Activated T-cell treated with anti-CD3 and anti-CD28 coated beads for 48 hours (primary cell): ENCODE data around the gene LPO.
A peak's percentile ranks its signal among the peaks of the same experiment; 100 is the strongest.

Source experiments
- DNase-seq: peaks from one replicate; pipeline ENCODE4 v3.0.0-alpha.2; 2020; ENCODE audit warnings: low read depth

Gene LPO

GRCh38 chr17:58229881-58230280 lies 8.5 kb upstream of the LPO start:
- no peak for DNase-seq

DNA sequence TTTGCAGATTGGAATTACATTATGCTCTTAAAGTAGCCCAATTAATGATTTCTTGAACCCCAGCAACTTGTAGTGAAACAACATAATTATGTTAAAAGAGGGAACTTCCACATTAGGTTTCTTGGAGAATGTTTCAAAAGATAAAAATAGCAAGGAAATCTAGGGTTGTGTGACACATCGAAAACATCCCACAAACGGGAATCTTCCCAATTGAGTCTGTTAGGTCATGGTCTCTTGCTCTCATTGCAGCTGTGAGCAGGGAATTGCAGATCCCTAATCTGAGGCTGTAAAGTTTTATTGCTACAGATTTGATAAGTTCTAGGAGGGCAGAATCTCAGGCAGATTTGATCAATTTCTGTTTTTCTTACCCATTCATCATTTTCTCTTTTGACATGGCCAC lies 6.7 kb upstream of the LPO start:
- DNase-seq, result no peak

GRCh38 chr17:58232707-58233156 lies 5.7 kb upstream of the LPO start:
- DNase-seq, result peak; percentile 38

GRCh38 chr17:58233543-58233942 lies 4.8 kb upstream of the LPO start:
- no peak for DNase-seq

DNA sequence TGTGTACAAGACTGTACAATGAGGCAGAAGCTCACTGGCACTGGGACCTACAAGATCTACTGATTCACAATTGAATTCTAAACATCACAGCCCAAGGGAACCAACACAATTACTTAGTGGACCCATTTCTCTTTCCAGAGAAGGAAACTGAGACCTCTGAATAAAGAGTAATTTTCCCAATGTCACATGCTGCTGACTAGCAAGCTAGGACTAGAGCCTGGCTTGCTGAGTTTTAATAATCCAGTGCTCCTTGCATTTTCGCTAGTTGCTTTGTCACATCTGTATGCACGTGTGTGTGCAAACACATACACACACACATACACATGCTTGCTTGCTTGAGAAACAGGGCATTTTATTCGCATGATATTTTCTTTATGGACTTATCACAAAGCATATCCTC lies 3.9 kb upstream of the LPO start:
- no peak for DNase-seq

DNA sequence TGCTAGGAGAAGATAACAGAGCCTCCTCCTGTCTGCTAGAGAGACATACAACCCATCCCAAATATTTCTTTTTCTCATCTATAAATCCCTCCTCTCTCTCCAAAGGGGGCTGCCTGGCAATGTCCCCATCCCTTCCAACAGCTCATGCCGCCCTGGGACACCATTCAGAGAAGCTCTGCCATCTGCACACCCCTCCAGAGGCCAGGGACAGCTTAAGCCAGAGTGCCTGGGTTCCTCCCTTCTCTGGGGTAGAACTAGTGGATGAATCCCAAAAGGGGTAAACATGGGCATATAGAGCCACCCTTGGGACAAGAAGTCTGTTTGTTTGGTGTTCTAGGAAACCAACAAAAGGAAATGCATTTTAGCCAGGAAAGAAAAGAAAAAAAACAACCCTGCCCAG lies 2.6 kb upstream of the LPO start:
- no peak for DNase-seq

GRCh38 chr17:58236394-58236793 lies 2.0 kb upstream of the LPO start:
- no peak for DNase-seq

- no peak for DNase-seq
These were observed 1.6 kb downstream of the LPO start for GRCh38 chr17:58239987-58240386.

- DNase-seq, result peak; percentile 22
These were observed 3.9 kb downstream of the LPO start for GRCh38 chr17:58242171-58242784.

DNA sequence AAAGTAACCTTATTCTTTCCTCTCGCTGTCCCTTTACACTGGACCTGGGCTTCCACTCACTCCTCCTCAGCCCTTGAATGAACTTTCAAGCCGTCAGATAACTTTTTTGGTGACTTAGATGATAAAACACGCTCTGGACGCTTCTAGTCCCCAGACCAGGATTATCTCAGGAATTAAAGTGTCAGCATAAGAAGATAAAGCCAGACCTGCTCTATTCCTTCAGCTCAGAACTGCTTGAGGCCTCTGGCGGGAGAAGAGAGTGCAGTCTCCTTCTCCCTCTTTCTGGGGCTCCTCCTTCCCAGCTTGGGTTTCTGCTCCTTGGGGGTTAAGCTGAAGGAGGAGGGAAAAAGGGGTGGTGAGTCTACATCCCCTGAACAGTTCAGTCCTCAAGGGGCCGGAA lies 6.6 kb downstream of the LPO start:
- DNase-seq, result no peak

DNA sequence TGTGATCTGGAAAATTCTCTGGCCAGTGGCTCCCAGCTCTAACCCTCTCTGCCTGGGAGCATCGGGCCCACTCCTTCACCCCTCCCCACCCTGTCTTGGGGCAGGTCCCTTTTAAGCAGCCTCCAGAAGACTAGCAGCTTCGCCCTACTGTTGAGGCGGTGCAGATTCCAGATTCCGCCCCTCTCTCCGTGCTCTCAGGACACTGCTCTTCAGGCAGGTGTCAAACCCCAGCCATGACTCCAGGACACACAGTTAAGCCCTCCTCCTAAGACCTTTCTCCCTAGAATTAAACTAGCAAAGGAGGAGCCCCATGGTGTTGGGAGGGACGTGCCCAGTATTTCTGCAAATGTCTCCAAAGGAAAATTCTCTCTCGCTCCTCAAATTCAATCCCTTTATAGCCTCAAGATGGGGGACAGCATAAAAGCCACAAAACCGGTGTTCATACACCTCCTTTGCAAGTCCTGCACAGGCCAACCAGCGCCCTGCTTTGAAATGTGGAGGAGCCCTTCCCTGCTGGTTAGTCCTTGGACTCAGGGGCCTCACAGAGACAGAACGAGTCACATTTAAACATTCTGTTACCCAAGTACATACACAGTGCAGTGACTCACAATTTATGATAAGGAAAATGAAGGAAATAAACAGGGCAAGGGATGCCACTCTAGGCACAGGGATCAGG lies 7.2 kb downstream of the LPO start:
- no peak for DNase-seq

DNA sequence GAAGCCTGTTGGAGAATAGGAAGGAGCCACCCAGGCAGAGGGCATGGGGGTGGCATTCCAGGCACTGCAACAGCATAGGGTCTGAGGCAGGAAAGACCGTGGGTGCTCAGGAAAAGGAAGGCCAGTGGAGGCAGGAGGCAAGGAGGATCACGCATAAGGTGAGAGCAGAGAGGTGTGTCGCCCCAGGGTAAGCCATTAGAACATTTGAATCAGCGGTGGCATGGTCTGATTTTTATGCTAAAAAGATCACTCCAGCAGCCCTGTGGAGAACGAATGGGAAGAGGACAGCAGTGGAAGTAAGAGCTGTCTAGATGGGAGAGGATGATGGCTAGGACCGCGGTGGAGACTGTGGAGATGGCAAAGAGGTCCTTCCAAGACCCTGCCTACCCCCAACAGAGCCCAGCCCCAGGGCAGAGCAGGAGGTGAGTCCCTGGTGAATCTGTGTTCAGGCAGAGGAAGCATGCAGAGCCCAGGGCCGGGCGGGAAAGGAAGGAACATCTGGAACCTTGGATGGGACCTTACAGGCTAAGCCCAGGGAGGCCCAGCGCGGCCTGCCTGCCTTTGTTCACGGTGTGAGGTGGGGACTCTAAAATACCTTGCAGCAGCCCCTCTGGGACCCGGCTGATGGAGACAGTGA lies 7.8 kb downstream of the LPO start:
- no peak for DNase-seq

- DNase-seq, result no peak
These were observed 8.4 kb downstream of the LPO start for GRCh38 chr17:58246781-58247180.

DNA sequence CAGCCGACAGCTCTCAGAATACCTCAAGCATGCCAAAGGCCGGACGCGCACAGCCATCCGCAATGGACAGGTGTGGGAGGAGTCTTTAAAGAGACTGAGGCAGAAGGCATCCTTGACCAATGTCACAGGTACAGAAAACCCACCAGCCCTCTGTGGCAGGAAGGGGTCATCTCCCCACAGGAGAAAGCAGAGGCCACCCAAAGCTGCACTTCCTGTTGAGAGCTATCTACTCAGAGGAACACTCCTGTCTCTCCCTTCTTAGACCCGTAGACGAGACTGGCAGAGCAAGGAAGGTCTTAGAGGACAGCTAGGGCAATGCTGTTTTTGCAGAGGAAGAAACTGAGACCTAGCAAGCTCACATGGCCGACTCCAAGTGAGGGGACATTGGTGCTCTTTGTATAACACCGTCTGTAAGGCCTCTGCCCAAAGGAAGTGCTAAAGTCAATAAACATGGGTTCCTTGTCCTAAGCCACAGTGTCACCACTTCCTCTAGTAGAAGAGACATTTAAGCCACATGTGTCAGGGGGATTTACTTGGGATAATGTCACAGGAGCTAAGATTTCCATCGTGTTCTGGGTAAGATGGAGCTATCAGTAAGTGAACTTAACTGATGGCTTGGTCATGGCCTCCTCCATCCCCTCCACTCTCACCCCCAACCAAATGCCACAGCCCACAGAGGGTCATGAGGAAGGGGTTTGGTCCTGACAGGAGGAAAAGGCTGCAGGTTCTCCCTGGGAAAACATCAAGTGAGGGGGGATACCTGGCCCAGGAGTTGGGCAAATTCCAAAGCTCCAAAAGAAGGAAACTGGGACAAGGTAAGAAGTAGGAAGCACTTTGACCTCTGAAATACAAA lies 9.4 kb downstream of the LPO start:
- no peak for DNase-seq

DNA sequence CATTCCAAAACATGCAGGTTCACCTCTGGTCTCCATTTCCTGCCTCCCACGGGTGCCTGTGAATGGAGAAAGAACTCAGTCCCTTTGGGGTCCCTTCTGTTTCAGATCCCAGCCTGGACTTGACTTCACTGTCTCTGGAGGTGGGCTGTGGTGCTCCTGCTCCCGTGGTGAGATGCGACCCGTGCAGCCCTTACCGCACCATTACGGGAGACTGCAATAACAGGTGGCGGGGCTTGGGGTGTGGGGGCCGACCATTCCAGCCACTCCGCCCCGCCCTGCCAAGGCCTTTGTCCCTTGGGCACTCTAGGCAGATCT lies 10.5 kb downstream of the LPO start:
- no peak for DNase-seq

- peak; percentile 71 for DNase-seq
These were observed 11.1 kb downstream of the LPO start for GRCh38 chr17:58249270-58250133.

- DNase-seq, result no peak
These were observed 12.1 kb downstream of the LPO start for GRCh38 chr17:58250344-58251011.

- DNase-seq, result no peak
These were observed 13.8 kb downstream of the LPO start for GRCh38 chr17:58252141-58252540.

GRCh38 chr17:58253082-58253481 lies 14.7 kb downstream of the LPO start:
- DNase-seq, result no peak

DNA sequence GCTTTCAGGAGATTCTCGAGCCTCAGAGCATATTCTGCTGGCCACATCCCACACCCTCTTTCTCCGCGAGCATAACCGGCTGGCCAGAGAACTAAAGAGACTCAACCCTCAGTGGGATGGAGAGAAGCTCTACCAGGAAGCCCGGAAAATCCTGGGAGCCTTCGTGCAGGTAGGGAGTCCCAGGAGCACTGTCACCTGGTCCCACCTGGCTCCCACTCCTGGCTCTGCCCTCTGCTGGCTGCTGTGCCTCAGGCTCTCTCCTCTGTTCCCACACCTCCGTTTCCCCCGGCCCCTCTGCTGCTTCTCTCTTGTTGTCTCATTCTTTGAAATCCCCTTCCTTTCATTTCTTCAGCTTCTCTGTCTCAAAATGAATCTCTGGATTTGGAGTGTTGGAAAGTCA lies 16.4 kb downstream of the LPO start:
- DNase-seq, result no peak

DNA sequence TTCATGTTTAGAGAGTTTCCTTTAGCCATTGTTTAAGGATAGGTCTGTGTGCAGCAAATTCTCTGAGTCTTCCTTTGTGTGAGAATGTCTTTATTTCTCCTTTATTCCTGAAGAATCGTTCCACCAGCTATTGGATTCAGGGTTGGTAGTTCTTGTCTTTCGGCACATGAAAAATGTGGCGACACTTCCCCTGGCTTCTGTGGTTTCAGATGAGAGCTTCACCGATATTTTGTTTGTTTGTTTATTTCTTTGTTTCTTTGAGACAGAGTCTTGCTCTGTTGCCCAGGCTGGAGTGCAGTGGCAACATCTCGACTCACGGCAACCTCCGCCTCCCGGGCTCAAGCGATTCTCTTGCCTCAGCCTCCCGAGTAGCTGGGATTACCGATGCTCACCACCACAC lies 23.8 kb downstream of the LPO start:
- no peak for DNase-seq
